CD4-positive, alpha-beta T cell treated with Interleukin-17A for 1 hour (primary cell): Measurements from ENCODE around the gene C16orf82.
"Not testable (repeated sequence)": the region's sequence is repeated elsewhere in the genome, so short reads cannot be mapped to it uniquely, and the experiment has no call there.

ENCODE experiments used
- DNase-seq: peaks from one replicate; pipeline ENCODE4 v3.0.0-alpha.2; 2020

The C16orf82 gene

DNA sequence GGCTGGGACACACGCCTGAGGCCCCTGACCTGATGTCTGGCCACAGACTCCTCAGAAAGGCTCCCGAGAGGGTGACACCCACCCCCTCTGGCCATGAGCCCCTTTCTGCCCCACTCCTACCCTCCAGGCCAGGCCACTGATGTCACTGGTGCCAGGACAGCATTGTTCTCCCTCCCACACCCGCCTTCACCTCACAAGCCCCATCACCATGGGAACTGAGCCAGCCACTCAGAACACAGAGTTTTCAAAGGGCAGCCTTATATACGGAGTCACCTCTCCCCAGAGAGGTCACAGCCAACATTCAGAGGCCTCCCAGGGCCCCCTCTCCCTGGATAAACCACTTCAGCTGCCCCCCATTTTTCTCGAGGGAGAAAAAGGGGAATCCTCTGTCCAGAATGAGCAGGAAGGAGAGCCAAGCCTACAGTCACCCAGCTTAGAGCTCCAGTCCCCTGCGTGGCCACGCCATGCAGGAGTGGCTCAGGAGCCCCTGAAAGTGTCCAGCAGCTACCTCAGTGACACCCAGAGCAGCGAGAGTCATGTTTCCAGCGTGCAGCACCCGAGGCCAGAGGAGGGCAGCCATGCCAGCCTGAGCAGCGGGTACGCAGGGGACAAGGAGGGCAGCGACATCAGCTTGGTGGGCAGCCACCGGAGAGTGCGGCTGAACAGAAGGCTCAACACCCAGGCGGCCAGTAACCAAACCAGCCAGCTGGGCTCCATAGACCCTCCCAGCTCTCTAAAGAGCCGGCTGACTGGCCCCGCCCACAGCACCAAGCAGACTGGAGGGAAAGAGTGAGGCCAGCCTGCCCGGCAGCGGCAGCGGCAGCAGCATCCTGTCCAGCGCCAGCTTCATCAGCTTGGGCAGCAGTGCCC is at the start of gene C16orf82:
C16orf82 (plus strand) TSS at position 260 of the 870 bp plus-strand sequence.
- no peak for DNase-seq

DNA sequence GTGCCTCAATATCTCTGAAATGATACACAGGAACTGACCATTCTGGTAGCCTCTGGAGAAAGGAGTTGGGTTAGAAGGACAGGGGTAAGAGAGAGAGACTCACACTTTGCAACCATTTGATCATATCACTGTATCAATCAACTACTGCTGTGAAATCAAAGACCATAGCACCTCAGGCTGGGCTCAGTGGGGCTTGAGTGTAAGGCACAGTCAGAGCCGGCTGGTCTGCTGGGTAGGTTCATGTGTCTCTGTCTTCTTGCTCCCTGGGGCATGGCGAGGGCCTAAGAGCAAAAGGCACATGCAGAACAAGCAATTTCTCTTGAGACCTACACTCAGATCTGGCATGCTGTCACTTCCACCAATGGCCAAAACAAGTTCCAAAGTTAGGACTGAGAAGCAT is 46.7 kb upstream of the C16orf82 start:
- DNase-seq: no peak

DNA sequence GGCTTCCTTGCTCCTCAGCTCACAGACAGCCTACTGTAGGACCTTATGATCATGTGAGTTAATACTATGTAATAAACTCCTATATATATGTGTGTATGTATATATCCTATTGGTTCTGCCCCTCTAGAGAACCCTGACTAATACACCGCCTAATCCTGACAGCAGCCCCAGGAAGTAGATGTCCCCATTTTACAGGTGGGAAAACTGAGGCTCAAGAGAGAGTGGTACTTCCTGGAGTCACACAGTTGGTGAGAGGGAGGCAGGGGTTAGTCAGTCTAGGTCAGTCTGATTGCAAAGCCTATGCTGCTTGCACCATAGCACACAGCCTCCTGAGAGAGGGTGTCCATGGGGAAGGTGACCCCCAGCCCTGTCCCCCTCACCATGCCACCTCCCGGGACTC is 42.7 kb upstream of the C16orf82 start:
- no peak for DNase-seq

DNA sequence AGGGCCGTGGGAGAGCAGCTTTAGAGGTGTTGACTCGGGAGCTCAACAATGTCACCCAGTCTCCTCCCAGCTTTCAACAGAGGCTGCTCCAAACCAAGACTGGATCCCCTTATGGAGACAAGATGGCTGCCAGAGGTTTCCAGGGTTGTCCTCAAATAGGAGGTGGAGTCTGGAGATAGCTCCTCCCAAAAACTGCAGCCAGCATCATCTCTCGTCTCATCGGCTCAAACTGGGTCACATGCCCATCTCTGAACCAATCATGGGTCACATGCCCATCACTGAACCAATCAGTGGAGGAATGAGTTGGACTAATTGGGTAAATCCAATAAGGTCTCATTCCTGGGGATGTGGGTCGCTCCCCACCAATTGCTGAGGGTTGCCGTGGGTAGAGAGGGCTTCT is 41.1 kb upstream of the C16orf82 start:
- DNase-seq: no peak

GRCh38 chr16:27027971-27028370 is 38.8 kb upstream of the C16orf82 start:
- no peak for DNase-seq

GRCh38 chr16:27028591-27029110 is 38.1 kb upstream of the C16orf82 start:
- no peak for DNase-seq

DNA sequence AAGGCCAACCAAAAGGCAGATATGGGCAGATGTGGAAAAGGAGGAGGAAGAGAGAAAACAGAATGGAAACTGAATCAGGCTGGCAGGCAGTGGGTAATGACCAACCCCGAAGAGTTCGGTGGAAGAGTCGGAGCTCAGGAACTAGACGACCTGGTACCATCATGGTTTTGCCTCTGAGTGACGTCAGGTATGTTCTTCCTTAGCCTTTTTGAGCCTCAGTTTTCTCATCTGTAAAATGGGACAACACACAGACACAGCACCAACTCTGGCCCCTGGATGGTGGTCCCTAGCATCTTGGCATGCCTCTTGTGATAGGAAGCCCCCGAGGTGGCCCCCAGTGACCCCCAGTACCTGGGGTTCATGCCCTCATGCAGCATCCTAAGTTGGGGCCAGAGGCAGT is 37.2 kb upstream of the C16orf82 start:
- DNase-seq: no peak

GRCh38 chr16:27033281-27033979 is 33.3 kb upstream of the C16orf82 start:
- DNase-seq: no peak

GRCh38 chr16:27040732-27041131 is 26.0 kb upstream of the C16orf82 start:
- DNase-seq: no peak

DNA sequence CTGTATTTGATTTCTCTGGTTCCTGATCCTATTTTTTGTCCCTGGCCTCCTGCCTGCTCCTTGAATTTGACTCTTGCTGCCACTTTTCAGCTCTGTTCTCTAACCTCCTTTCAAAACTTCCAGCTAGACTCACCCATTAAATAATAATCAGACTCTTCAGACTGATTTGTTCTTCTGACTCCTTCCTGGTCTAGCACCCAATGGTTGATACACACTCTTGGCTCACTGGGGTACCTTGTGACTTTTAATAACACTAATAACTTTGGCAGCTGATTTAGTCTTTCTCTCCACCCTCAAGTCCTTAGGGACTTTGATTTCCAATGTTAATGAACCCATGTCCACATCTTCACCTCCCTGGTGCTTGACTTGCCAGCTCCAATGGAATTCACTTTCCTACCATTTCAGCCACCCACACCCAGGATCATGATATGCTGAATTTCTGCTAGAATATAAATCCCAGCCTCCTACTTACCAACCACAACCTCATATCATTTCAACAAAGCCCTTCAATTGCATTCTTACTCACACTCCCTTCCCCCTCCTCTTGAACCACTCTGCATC is 19.7 kb upstream of the C16orf82 start:
- no peak for DNase-seq

DNA sequence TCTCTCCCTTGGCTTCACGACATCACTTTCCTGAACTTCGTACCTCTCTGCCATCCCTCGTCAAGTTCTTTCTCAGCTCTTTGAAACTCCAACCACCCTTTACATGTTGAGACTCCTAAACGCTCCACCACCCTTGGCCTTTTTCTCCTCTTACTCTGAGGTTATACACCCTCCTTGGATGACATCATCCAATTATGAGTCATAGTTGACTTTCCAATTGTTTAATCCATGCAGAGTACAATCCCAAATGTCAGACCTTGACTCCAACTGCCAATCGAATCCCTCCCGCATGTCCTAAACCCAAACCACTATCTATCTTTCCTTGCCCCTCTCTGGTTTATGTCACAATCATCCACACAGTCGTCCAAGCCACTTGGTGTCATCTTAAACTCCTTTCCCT is 18.4 kb upstream of the C16orf82 start:
- DNase-seq: no peak

DNA sequence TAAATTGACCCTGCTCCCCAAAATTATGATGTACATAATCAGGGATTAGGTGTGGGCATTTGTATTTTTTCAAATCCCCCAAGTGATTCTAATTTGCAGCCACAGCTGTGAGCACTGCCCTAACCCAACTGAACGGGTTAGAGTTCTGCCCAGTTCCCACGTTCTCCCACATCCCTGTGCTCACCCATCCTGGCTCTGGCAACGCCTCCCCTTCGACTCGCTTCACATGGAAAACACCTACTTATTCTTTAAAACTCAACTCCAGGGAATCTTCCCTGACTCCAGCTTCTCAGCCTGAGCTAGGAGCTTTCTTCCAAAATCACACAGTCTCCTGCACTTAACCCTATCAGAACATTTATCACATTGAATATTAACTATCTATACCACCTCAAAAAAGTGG is 17.6 kb upstream of the C16orf82 start:
- DNase-seq: no peak

- DNase-seq: no peak
Measured at GRCh38 chr16:27052007-27052406, 14.7 kb upstream of the C16orf82 start.

GRCh38 chr16:27053996-27054395 is 12.7 kb upstream of the C16orf82 start:
- no peak for DNase-seq

DNA sequence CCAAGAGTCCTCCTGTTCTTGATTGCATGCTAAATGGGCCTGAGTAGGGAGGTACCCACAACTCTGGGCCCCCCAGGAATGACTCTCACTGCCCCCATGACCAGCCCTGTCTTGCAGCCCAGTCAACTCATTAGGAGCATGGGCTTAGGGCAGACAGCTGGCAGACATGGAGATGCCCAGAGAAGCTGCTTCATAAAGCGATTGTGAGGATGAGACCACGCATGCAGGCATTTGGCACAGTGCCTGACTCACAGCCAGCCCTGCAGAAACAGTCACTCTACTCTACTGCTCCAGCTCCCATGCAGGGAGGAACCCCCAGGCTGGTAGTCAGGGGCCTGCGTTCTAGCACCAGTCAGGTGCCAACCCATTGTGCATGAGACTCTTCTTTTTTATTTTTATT is 8.4 kb upstream of the C16orf82 start:
- no peak for DNase-seq

DNA sequence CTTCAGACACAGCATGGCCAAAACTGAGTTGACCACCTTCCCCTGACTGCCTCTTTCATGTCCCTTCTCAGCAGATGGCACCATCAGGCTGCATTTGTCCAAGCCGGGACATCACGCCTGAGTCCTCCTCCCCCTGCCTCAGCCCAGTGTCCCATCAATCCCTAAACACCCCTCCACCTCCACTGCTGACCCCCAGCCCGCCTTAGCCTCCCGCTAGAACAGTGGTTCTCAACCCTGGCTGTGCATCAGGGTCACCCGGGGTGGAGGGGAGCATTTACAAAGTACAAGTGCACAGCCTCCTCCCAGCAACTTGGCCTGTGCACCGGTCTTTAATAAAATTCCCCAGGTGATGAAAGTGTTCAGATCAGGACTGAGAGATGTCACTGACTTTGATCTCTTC is 4.0 kb downstream of the C16orf82 start:
- no peak for DNase-seq

GRCh38 chr16:27073733-27074132 is 7.0 kb downstream of the C16orf82 start:
- DNase-seq: no peak

DNA sequence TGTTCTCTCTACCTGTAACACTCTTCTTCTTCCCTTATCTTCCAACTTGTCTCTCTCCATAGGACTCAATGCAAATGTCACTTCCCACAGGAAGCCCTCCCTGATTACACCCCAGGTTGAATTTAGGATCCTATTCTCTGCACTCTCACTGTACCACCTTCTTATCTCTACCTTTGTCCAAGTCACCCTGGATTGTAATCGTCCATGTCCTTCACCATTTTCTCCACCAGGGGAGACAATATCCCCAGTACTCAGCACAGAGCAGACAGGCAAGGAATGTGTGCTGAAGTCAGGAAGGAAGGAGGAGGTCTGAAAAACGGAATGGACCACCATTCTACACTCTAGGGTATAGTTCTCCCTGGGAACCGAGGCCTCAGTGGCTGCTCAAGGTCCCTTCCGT is 14.2 kb downstream of the C16orf82 start:
- no peak for DNase-seq

DNA sequence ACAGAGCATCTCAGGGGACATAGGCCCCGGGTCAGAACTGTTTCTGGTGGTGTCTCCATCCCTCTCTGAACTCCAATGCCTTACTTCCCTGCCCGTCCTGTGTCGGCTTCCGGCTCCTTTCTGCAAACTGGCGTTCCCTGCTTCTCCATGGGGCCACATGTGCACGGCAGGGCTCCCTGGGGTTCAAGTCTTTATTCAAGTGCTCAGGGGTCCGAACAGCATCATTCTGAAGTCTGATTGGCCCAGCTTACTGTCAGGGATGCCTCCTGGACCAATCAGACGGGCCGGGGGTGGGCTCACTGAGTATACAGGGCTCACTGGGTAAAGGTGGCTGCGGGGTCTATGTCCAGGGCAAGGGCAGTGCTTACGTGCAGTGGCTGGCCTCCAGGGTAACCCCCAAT is 17.1 kb downstream of the C16orf82 start:
- no peak for DNase-seq

GRCh38 chr16:27084307-27085028 is 17.7 kb downstream of the C16orf82 start:
- DNase-seq: no peak

DNA sequence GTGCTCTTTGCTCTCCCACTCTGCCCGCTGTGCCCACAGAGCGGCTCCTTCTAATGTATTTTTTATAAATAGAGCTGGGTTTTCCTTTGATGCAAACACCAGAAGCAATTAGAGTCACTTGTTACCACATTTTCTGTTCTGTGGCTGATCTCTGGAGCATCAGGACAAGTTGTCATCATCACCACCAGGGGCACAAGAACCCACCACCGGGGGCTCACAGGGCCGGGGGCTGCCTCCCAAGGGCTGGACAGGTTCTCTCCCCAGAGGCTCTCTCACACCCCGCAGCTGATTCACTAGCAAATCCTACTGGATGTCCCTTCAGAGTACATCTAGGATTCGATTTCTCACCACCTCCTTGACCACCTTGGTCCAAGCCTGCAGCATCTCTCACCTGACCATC is 18.5 kb downstream of the C16orf82 start:
- DNase-seq: no peak

DNA sequence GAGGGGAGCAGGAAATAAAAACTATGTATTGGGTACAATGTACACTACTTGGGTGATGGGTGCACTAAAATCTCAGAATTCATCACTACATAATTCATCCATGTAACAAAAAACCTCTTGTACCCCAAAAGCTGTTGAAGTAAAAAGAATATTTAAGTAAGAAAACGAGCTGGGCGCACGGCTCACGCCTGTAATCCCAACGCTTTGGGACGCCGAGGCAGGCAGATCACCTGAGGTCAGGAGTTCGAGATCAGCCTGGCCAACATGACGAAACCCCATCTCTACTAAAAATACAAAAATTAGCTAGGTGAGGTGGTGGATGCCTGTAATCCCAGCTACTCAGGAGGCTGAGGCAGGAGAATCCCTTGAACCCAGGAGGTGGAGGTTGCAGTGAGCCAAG is 19.3 kb downstream of the C16orf82 start:
- not testable (repeated sequence) for DNase-seq

DNA sequence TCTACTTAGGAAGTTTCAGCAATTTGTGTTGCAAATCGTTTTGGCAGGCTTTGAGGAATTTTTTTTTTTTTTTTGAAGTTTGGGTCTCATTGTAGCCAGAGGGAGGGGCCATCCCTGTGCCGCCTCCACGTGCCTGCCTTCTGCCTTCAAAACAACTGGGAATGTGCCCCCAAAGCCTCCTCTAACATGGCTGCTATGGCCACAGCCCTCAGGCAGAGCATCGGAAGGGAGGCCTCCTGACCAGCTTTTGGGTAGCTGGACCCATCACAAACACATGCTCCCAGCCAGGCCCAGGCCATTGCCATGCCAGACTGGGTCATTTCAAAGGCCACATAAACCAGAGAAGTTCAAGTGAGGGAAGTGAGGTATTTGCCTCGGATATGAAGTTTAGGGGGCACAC is 21.5 kb downstream of the C16orf82 start:
- DNase-seq: no peak
